COLO829 (cell line): ENCODE data around the gene SLC18A2.
"Not testable (repeated sequence)": the region's sequence is repeated elsewhere in the genome, so short reads cannot be mapped to it uniquely, and the experiment has no call there.

Experiments
- DNase-seq: peaks from one replicate; pipeline ENCODE4 v3.0.0; 2012; ENCODE audit warnings: low spot score

The SLC18A2 gene

GRCh38 chr10:117240621-117241529 is at the start of gene SLC18A2:
SLC18A2 (plus strand) TSS chr10:117241114; CDS start chr10:117241694, 580 bp downstream.
- no peak for DNase-seq

GRCh38 chr10:117197189-117197588 is 43.7 kb upstream of the SLC18A2 start, which contains the start of gene KCNK18:
KCNK18 (plus strand) TSS chr10:117197489; CDS start chr10:117197489, 0 bp downstream.
- no peak for DNase-seq

- no peak for DNase-seq
Measured at GRCh38 chr10:117198088-117198487, 42.8 kb upstream of the SLC18A2 start.

GRCh38 chr10:117201826-117202225 is 39.1 kb upstream of the SLC18A2 start:
- no peak for DNase-seq

DNA sequence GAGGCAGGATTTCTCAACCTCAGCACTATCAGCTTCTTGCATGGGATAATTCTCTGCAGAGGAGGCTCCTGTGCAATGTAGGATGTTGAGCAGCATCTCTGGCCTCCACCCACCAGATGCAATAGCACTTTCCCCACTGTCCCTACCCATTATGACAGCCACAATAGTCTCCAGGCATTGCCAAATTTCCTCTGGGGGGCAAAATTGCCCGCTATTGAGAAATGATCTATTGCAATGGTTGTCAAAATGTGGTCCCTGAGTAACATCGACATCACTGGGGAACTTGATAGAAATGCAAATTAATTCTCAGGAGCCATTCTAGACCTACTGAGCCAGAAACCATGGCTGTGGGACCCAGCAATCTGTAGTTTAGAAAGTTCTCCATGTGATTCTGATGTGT is 36.6 kb upstream of the SLC18A2 start:
- no peak for DNase-seq

GRCh38 chr10:117212176-117212575 is 28.7 kb upstream of the SLC18A2 start:
- DNase-seq: no peak

DNA sequence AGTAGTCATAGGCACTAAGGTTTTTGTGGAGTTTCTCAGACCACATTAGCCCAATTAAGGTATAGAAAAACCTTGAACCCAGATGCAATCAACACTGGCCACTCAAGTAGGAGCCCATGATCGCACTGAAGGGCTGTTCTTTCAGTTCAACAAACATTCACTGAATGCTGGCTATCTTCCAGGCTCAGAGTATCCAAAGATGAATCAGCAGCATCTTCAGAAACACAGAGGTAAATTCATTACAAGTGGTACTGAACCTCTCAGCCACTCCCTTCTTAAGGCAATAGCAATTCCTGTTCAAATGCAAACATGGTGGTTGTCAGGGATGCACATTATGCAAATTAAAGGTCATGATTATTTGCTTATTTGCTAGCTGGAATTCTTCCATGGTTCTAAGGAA is 26.5 kb upstream of the SLC18A2 start:
- peak; percentile 61 for DNase-seq

GRCh38 chr10:117215079-117215478 is 25.8 kb upstream of the SLC18A2 start:
- DNase-seq: no peak

DNA sequence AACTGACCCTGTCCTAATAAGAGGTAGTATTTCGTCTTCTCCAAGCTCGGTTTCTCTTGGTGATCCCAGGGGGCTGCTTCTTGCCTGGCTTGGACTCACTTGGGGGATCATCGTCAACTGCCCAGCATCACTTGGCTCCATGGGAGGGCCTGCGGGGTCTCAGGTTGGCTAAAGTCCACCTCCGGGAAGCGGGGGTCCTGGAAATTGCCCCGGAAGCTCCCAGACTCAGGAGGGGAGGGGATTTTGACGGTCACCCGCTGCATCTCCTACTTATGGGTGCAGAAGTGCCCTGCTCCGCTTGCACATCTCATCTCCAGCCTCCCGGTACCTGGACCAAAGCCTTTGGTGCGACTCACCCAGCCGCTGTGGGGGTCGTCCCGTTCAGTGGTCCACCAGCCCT is 24.9 kb upstream of the SLC18A2 start:
- DNase-seq: no peak

DNA sequence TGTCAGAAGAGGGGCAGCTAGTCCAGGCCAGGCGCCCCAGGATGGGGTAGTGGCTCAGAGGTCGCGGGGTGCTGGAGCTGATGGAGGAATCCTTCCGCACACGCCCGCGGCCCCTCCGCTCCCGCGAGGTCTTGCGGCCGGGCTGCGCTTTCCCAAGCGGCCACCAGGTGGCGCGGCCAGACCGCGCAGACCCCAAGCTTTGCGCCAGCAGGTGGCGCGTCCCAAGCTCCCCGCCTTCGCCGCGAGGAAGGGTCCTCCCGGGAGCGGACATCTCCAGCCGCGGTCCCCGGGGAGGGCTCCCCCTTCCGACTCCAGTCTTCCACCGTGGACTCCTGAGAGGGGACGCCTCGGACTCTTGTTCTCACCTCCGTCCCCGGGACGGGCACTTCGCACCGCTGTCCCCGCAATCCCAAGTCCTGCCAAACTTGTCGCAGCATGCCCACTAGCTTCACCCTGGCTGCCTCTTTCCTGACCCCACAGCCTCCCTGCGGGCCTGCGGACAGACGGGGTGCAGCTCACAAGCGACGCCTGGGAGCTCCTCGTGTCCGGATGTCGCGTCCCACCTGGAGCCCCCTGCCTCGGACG is 24.2 kb upstream of the SLC18A2 start:
- peak; percentile 53 for DNase-seq

GRCh38 chr10:117217196-117217761 is 23.6 kb upstream of the SLC18A2 start:
- peak; percentile 34 for DNase-seq

DNA sequence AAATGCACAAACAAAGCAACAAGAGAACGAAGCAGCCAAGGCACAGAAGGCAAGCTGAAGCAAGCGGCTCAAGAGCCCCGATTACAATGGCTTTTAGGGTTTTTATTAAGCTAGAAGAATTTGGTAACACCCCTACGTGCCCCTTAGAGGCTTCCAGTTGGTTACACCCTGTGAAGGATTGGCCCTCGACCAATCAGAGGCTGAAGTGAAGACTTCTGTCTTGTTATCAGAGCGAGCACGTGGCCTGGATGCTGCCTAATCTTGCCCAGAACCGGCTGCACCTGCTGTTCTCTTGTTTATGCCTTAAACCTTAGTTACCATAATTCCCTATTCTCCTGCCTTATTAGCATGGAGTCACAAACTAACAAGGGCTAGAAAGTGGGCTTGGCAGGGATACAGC is 22.3 kb upstream of the SLC18A2 start:
- no peak for DNase-seq

DNA sequence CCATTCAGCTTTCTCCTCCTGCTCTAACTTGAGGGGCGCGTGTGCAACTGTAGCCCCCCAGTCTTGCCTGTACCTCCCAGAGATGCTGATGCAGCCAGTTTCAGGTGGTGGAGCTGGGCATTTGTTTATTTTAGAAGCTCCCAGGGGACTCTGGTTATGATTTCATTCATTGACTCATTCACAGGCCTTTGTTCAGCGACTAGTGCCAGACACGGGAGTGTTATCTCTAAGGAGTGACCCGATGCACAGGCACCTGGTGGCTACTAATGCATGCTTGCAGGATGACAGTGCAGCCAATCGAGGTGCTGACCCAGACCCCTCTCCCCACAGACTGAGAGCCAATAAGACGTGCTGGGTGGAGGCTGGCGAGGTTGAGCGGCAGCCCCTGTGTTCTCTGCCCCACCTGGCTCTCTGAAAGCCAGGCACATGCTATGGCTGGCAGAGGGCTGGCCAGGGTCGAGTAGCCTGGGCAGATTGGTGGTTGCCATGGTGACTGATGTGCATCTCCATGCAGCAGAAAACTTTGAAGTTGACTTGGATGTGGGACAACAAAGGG is 19.7 kb upstream of the SLC18A2 start:
- no peak for DNase-seq

GRCh38 chr10:117222552-117222951 is 18.4 kb upstream of the SLC18A2 start:
- no peak for DNase-seq

DNA sequence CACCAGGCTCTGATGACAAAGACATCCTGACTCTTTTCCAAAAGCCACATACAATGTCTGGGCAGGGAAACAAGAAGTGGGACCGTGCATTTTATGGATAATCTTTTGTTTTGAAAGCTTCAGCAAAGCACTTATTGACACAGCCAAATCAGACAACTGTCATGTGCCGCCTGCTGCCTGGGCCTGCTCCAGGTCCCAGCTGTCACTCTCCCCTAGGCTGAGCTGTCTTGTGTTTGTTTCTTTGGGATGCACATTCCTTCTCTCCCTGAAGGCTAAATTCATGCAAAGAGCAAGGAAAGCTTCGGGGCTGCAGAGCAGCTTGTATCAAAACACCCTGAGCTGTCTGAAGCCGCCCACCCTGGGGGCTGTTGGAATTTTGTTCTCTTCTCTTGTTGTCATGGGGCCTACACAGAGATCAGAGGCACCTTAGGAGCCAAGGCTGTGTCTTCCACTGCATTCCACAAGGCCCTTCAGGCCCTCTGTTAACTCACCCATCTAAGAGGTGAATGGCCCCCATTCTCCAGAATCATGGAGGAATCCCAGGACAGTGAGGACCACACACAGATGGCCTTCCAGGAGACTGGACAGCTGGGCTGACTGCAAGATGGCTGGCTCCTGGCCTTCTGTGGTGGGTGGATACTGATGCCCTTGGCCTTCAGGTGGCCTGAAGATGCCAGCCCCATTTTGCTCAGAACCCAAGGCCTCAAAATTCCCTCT is 17.8 kb upstream of the SLC18A2 start:
- DNase-seq: no peak

GRCh38 chr10:117223693-117224430 is 17.1 kb upstream of the SLC18A2 start:
- no peak for DNase-seq

GRCh38 chr10:117224881-117225280 is 16.0 kb upstream of the SLC18A2 start:
- no peak for DNase-seq

GRCh38 chr10:117226813-117227451 is 14.0 kb upstream of the SLC18A2 start:
- DNase-seq: peak; percentile 48

- no peak for DNase-seq
Measured at GRCh38 chr10:117228210-117228609, 12.7 kb upstream of the SLC18A2 start.

GRCh38 chr10:117230107-117230506 is 10.8 kb upstream of the SLC18A2 start:
- not testable (repeated sequence) for DNase-seq
